EL (cell line): ENCODE measurements around the gene C11orf21.

Experiments used
- DNase-seq: peaks from one replicate; pipeline ENCODE4 v3.0.0-alpha.2; 2016

C11orf21 gene

DNA sequence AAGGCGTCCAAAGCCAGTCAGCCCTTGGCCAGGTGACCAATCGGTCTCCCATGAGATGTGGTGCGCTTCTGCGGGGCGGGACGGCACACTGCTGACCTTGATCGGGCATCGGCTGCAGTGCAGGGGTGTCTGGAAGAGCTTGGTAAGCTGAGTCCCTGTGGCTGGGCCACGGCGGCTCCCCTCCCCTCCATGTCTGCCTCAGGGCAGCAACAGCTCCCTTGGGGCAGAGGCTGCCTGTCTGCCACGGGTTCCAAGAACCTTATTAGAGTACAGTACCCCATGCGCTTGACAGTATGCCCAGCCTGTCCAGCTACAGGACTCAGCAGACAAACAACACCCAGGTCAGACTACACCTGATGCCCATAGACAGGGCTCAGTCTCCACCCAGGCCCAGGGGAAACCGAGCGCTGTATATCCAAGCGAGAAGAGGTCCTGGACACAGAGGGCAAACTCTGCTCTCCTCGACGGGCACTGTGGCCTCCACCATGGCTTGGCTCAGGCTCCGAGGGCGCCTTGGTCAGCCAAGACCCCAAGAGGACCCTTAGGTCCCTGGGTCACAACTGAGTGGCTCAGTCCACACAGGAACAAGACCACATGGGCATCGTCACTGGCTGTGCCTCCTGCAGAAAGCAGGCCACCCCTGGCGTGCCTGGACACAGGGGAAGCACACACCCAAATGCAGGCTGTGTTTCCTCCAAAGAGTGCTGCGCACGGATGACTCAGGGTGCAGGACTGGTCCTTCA, 19.0 kb upstream of the C11orf21 start:
- DNase-seq, result no peak

DNA sequence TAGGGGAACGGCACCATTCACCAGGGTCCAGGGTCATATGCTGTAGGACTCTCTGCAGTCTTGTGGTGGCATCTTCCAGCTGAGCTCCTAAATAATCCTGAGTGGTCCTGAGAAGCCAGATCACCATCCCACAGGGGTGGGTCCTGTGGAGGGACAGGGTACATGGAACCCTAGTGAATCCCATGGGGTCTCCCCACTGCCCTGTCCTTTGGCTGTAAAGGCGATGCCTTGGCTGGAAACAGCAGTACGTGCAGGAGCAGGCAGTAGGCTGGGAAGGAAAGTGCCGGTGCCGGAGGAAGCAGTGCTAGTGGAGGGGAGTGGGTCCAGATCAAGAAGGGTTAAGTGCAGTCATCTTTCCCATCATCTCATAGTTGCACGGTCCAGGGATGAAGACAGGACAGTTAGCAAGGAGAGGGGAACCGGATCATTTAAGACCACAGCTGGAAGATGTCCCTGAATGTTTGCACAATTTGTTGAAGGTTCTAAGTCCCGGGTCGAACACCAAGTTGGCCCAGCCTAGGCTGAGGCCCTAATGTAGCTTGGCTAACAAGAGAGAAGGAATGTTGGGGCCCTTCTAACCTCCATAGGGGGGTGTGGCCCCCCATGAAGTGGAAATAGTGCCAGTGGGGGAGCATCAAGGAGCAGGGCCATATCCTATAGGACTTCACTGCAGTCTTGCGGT, 18.2 kb upstream of the C11orf21 start:
- DNase-seq, result no peak

DNA sequence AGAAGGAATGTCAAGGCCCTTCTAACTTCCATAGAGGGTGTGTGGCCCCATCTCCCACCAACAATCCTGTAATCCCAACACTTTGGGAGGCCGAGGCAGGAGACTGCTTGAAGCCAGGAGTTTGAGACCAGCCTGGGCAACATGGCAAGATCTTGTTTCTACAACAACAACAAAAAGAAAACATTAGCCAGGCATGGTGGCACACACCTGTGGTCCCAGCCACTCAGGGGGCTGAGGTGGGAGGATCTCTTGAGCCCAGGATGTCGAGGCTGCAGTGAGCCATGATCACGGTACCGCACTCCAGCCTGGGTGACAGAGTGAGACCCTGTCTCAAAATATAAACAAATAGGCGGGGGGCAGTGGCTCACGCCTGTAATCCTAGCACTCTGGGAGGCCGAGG, 17.0 kb upstream of the C11orf21 start:
- no peak for DNase-seq

DNA sequence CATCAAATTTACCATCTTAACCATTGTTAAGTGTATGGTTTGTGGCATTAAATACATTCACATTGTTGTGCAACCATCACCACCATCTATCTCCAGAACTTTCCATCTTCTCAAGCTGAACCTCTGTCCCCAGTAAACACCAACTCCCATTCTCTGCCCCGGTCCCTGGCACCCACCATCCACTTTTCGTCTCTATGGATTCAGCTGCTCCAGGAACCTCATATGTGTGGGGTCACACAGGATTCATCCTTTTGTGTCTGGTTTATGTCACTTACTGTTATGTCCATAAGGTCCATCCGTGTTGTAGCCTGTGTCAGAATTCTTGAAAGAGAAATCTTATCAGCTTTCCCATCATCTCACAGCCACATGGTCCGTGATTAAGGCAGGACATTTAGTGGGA, 16.4 kb upstream of the C11orf21 start:
- no peak for DNase-seq

DNA sequence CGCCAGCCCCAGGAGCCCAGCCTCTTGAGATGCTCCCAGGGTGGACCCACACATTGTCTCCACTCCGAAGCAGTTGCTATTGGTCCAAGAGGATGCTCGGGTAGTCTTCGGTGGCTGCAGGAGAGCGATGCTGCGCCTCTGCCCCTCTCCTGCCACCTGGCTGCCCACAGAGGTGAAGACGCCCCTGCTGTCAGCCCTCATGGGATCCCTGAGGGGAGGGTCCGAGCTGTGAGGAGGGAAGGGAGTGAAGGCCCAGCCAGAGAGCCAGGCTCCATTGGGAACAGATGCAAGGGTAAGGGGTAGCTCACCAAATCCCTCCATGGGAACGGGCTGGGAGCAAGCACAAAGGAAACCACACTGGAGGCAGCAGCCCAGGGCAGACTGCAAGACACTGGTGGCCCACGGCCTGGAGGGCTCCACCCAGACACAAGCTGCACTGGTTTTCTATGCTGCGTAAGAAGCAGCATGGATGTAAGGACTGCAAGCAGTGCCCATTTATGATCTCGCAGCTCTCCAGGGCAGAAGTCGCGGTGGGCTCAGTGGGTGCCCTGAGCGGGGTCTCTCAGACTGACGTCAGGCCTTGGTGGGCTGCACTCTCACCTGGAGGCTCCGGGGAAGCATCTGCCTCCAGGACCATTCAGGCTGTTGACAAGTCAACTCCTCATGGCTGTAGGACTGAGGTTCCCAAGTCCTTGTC, 15.8 kb upstream of the C11orf21 start:
- DNase-seq, result no peak

DNA sequence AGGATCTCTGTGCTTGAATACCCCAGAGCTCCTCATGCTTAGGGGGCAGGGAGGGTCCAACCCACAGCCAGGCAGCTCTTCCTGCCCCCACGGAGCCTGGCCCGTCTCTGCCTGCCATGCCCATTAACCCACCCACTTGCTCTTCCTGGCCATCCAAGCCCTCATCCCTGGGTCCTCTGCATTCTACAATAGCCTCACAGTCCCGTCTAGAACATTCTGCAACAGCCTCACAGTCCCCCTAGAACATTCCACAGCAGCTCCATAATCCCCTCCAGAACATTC, 15.2 kb upstream of the C11orf21 start:
- DNase-seq, result no peak

DNA sequence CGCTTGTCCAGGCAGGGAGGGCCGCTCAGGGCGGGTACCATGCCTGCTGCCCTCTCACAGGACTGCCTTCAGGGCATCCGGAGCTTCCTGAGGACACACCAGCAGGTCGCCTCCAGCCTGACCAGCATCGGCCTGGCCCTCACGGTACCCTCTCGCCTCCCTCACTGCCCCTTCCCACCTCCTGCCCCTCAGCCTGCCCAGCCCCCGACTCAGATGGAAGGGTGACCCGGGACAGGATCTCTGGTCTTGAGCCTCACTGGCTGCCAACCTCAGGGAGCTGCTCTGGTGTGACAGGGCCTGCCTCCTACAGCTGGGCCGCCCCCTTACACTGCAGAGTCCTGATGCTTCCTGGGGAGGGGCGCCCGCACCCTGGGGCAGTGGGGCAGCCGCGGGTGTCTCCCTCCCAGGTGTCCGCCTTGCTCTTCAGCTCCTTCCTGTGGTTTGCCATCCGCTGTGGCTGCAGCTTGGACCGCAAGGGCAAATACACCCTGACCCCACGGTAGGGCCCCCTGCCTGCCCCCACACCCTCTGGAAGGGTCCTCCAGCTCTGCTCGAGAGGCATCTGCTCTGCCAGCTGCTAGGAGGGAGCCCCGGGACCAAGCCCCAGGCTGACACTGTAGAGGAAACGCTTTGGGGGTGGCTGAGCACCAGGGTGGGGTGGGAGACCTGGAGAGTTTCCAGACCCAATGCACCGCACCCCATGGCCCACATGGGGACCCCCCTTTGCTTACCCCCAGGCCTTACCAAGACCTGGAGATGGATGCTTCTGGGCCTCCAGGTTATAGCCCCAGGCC, 14.6 kb upstream of the C11orf21 start:
- no peak for DNase-seq

DNA sequence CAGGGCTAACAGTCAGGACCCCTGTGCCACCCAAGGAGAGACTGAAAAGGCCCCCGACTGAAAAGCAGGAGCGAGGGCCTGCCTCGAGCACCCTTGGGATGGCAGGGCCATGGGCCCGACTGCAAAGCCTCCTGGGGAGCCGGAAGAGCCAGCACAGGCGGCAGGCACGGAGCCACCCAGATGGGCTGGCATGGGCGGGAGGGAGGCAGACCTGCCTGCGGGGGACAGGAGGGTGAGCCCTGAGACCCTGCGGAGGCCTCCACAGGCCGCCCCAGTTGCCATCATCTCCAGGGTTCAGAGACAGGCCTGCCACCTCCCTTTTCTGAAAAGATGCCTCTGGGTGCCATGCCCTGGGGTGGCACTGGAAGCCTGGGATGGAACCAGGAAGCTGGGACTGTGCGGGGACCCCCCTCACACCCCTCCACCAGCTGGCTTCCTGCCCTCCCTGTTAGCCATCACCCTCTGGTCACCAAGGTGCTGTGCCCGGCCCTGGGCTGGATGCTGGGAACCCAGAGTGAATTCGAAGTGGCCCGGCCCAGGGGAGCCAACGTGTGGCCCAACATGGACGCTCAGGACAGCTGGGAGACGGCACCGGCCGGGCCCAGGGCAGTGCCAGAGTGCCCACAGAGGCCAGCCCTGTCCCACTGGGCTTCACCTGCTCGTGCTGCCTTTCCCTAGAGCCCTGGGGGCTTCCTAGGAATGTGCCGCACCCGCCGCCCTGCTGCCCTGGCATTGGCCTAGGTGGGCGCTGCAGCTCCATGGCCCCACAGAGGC, 13.9 kb upstream of the C11orf21 start:
- no peak for DNase-seq

DNA sequence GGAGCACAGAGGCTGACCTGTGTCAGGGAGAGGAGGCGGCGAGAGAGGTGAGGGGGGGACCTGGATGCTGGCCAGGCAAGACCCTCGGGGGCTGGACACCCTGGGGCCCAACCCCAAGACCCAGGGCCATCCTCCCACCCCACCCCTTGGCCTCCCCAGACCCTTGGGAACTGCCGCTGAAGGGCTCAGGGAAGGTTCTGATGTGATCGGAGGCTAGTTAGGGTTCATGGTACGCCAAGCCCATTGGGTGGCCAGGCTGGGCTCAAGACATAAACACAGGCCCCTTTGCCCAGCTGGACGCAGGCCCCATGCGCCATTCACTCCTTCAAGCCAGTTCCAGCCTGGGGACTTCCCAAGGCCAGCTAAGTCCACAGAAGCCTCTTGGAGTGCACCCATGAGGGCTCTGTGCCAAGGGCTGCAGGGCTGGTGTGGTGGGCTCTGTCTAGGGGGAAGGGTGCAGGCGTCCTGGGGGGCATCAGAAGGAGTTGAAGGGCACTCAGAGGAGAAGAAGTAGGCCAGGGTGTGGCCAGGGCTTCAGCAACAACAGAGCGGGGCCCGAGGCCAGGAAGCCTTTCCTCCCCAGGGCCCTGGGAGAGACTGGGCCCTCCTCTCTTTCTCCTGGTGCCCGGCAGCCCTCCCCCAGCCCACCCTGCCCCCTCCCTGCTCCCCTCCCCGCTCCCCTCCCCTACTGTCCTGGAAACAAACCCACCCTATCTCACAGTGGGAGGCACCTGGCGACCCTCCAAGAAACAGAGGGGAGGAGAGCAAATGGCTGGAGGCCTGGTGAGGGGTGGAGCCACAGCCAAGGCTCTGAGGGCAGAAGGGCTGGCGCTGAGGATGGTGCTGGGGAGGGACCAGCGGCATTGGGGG, 13.0 kb upstream of the C11orf21 start:
- DNase-seq, result peak; percentile 49

DNA sequence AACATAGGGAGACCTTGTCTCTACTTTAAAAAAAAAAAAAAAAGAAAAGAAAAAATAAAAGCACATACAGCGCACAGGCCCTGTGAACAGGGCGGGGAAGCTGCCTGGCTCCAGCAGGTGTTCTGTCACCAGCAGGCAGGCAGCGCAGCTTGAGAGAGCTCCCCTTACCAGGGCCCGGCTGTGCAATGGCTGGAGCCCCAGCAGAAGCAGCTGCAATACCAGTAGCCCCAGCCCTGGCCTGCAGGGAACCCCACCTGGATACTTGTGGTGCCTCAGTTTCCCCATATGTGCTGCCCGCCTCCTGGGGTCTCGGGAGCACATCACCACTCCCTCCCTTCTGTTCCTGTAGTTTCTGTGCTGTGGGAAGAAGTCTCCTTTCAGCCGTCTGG, 12.4 kb upstream of the C11orf21 start:
- no peak for DNase-seq

DNA sequence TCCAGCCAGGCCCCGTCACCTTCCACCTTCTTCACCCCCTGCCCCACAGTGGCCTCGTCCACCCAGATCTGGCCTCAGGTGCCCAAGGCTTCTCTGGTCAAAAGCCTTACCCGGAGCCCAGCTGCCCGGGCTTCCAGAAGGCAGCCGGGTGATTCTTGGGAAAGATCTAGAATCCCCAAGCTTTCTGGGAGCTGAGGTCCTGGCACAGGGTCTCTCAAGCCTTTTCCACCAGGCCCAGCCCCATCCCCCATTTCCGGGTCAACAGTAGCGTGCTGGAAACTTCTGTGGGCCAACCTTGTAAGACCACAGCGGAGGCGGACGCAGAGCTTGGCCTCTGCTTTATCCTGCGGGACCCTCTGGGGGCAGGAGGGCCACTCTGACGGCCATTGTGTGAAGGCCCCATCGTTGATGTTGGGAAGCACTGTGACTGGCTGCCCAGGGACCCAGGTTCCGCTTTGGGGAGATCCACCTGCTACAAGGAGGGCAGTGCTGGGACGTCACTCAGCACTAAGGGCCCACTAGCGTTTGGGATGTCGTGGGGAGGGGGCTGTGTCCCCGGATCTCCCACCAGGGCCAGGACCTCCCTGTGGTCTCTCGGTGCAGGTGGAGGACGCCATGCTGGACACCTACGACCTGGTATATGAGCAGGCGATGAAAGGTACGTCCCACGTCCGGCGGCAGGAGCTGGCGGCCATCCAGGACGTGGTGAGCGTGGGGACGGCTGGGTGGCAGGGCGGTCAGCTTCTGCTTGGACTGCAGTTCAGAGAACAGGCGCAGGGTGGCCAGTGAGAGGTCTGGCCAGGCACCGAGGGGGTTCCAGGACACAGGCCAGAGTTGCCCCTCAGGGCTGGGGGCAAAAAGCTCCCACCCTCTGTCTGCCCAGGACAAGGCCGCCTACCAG, 11.6 kb upstream of the C11orf21 start:
- DNase-seq, result no peak

DNA sequence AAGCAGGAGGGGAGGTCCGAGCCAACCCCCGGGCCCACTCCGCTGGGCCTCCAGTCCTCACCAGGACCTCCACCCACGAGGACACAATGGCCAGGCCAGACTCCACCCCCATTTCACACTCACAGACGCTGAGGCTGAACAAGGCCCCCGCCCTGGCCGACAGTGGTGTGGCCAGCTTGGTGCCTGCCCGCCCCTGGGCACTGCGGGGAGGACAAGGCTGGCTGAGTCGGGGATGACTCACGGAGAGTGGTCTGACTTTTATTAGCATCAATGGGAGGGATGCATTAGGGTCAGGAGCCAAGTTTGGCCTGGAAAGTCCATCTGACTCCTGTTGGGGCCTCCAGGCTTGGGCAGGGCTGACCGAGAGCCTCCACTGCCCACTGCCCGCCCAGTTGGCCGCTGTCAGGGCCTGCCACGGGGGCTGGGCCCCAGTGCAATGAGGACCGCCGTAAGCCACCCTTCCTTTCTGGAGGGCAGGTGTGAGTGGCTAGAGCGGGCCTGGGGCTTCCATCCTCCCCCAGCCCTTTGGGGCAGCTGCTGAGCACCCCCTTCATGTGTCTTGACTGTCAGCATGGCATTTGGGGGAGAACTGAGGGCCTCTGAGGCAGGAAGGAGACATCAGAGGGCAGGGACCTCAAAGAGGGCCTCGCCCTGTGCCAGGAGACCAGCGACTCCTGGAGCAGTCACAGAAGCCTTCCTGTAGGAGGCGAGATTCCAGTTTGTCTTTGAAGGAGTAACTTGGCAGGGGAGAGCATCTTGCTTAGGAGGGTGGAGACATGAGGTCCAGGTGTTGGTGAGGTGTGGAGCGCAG, 10.7 kb upstream of the C11orf21 start:
- peak; percentile 83 for DNase-seq

DNA sequence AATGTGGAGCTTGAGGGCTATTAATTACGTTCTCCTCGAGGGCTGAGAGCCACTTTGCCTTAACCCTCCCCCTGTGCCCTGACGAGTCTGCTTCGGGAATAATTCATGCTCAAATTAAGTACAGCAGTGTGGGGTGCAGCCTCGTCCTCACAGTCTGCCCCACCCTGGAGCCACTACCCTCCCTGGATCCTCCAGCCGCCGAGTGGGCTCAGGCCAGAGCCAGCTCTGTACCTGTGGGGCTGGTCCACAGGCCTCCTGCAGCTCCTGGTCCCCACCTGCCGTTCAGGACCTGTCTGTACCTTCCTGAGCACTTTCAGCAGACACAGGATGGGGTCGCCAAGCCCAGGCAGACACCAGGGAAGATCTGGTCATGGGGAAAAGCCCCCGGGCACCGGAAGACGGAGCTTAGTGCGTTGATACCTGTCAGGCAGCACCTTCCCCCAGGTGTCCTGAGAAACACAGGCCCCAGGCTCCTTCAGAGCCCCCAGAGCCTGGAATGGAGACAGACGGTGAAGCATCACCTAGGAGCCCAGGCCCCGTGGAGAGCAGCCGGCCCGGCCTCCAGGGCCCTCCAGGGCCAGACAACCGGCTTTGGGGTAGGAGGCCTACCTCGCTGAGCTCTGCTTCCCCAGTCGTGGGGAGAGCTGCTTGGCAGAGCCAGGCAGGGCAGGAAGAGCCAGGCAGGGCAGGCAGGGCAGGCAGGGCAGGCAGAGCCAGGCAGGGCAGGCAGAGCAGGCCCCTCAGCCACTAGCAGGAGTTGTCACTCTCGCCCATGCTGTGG, 9.8 kb upstream of the C11orf21 start:
- peak; percentile 18 for DNase-seq

DNA sequence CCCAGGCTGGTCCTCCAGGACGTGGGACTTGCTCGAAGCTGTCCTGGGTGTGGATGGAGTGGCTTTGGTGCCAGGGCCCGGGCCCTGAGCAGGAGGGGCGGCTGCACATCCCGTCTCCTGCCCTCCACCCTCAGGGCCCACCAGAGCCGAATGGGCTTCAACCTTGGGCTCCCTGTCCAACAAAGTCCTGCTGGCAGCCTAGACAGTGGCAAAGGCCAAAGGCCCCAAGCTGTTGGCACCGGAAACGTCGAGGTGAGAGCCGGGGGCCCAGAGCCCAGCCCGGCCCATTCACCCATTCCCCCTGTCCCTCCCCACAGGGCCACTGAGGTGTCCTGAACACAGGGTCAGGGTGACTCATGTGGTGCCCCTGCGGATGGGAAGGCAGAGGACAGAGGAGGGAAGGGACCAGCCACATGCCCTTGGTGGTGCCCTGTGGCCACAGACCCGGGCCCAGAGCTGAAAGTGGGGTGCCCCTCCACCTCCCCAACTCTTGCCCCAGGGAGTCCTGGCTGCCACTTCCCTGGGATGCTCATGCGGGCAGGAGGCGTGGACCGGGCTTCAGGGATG, 9.2 kb upstream of the C11orf21 start:
- no peak for DNase-seq

DNA sequence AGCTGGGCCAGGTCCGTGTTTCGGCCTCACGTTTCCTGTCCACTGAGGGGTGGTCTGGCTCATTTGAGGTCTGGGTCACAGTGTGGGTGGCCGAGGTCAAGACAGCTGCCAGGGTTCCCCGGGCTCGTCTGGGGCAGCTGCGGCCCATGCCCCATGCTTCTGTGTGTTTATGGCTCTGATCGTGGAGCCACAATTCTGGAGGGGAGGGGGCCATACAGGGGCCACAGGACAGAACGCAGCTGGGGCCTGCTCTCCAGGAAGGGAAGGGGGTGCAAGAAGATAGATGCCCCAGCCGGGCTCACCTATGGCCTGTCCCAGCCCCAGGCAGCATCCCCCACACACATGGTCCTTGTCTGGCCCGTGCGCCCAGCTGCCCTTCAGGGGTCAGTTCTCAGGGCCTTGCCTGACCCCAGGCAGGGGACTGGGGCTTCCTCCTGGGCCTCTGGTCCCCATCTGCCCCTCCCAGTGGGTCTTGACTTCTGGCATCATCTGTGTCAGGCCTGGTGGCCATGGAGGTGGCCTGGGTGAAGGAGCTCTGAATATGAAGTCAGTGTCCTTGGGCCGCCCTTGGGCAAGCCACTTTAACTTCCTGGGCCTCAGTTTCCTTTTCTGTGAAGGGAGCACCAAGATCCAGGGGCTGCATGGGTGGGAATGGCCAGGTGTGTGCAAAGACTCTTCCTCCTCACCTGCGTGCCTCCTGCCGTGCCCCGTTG, 8.5 kb upstream of the C11orf21 start:
- DNase-seq, result no peak

DNA sequence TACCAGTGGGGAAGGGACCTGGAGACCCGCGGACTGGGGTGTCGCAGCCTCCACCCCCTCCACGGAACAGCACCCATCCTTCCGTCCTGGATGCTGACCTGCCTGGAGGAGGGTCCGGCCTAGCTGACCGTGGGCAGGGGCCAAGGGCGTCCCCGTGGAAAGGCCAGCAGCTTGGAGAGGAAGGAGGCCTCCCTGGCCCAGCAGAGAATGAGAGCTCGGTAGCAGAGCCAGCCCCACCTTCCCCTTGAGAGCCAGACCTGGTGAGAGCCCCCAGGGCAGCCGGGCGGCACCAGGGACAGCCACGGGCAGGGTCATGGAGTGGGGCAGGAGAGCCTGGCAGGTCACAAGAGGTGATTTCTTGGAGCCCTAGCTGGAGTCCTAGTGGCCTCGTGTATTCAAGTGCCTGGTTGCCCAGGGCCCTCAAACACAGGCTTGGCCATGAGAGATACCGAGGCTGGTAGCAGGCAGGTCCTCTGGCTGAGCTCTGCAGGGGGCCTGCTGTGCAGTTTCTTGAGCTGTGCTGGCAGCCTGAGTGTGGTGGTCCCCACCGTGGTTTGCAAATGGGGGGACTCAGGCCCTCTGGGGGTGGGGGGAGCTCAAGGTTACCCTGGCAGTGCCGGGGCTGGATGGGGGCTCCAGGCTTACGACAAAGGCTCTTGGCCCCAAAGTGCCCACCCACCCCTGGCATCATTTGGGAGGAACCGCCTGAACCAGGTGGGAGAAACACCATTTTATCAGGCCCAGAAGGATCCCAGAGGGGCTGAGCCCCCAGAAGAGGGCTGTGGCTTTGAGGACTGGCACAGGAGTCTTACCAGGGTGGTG, 7.7 kb upstream of the C11orf21 start:
- DNase-seq, result no peak

DNA sequence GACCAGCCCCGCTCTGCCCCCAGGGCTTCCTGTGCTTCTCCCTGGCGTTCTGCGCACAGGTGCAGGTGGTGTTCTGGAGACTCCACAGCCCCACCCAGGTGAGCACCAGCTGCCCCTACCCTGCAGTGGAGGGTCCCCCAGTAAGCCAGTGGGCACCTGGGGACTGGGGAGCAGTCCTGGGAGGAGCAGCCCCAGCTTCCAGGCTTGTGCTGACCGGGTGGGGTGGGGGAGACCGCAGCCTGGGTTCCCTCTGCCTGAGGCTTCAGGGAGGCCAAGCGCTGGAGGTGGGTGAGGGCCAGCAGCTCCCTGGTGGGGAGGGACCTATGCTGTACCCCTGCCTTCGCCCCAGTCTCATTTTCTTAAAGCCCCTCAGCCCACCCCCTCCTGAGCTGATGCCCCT, 7.0 kb upstream of the C11orf21 start:
- DNase-seq, result no peak
